ENCODE measurements around the gene FUT7.

Gene FUT7

DNA sequence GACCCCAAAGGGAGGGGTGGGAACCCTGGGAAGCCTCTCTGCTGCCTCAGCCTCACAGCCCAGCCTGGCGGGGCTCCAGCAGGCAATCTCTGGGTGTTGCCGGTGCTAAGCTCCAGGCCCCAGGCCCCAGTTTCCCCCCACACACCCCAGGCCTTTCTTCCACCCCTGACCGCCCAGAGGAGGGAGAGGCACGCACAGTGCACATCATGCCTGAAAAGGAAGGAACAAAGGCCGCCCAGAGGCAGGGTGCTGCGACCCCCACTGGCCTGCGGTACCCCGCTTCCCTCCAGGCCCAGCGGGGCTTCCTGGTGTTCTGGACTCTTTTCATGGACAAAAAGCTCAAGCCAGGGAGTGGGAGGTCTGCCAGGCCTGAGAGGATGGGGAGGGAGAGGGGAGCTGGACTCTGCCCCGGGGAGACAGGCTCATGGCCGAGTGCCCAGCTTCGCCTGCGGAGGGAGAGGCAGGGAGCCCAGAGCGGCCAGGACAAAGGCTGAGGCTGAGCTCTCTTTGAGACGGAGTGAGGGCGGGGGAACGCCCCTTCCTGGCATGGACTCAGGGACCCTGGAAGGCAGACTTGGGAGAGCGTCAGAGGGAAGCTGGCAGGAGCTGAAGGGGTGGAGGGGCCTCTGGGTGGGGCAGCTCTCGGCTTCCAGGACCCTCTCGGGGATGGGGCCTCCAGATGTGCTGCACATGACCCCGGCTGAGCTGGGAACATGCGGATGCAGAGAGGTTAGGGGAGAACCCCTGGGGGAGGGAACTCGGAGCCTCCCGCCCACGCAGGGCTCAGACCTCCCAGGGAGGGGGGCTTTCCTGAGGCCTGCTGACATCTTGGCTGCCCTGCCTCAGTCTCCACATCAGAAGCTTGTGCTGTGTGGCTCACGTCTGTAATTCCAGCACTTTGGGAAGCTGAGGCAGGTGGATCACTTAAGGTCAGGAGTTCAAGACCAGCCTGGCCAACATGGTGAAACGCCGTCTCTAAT is 23.8 kb upstream of the FUT7 start:
- POLR2A ChIA-PET, result interaction anchor here (1.1 kb wide), 1 partner anchor 185 kb away, joined by 3 read pairs; the partner anchor contains the start of gene TUBB4B
- CTCF ChIA-PET, result interaction anchor here (1.2 to 21.0 kb wide), 8 partner anchors 4 to 267 kb away, joined by 3 to 364 read pairs (median 4); partner anchors contain the start of genes ABCA2, ENTPD2, FUT7 and NPDC1
- no peak overlapping the region for H3K4me3 ChIP-seq (ENCODE audit: low read depth, low read length)
- TF ChIP-seq, protein P1, sequence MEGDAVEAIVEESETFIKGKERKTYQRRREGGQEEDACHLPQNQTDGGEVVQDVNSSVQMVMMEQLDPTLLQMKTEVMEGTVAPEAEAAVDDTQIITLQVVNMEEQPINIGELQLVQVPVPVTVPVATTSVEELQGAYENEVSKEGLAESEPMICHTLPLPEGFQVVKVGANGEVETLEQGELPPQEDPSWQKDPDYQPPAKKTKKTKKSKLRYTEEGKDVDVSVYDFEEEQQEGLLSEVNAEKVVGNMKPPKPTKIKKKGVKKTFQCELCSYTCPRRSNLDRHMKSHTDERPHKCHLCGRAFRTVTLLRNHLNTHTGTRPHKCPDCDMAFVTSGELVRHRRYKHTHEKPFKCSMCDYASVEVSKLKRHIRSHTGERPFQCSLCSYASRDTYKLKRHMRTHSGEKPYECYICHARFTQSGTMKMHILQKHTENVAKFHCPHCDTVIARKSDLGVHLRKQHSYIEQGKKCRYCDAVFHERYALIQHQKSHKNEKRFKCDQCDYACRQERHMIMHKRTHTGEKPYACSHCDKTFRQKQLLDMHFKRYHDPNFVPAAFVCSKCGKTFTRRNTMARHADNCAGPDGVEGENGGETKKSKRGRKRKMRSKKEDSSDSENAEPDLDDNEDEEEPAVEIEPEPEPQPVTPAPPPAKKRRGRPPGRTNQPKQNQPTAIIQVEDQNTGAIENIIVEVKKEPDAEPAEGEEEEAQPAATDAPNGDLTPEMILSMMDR (IDR thresholded peaks at IDR 0.05; ENCODE audit: insufficient read depth, low read length, missing control alignments), result no peak
- DNase-seq (ENCODE audit: low read depth, low spot score), result no peak

DNA sequence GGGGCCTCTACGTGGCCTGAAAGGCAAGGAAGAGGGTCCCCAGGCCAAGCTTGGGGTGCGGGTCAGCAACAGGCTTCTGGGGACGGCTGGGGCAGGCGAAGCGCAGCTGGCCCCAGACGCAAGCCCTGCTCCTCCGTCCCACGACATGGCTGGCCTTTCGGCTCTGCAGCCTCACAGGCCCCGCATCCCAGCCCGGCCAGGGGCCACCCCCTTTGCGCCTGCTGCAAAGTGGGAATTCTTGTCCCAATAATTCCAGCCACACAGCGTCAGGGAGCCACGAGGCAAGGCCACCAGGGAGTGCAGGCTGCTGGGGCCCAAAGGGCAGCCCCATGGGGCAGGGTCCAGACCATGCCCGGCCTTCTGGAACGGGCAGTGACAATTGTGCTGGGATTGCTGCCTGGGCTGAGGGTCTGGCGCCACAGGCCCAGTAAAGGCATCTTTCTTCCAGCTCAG is 23.1 kb upstream of the FUT7 start:
- no peak overlapping the region for H3K4me3 ChIP-seq (ENCODE audit: low read depth, low read length)
- DNase-seq (ENCODE audit: low read depth, low spot score), result no peak
- ChIA-PET POLR2A (no interaction called here), CTCF (interaction anchor here (1.2 to 21.0 kb wide), 6 partner anchors 4 to 182 kb away, joined by 3 to 364 read pairs (median 158); partner anchors contain the start of genes ABCA2, ENTPD2, FUT7 and NPDC1)
- TF ChIP-seq, protein P1 (IDR thresholded peaks at IDR 0.05; ENCODE audit: insufficient read depth, low read length, missing control alignments), result no peak

DNA sequence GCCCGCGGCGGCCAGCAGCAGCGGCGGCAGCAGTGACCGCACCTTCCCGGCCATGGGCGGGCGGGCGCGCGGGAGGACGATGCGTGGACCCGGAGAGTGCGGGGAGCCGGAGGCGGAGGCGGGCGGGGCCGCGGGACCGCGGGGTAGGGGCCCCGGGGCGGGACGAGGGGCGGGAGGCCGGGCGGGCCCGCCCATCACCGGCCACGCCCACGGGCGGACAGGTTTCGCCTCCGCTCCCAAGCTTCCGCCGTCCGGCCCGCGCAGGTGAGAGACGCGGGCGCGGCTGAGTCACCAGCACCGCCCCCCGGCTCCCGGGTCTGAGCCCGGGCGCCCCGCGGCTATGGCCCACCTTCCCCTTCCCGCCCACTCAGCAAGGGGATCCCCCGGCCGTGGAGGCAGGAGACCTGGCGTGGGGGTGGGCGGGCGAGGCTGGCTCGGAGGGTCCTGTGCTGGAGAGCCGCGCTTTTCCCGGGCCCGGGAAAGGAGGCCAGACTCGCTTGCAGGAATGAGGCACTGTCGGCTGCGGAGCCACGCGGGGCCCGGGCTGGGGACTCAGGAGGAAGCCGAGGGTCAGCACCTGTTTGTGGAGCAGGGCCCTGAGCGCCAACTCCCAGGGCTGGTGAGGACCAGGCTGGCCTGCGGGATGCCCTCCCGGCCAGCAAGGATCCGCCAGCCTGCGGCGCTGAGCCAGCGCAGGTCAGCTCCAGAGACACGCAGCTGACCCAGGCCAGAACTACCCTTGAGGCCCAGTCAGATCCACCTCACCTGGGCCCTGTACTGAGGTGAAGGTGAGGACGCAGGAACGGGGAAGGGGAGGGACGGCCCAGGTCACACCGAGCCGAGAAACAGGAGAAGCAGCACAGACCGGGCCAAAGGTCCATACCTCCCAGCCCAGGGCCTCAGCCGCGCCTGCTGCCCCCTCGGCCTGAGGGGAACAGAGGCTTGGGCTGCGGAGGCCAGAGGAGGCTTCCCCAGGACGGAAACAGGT is 22.4 kb upstream of the FUT7 start, which contains the start of gene ENTPD2:
TSS of gene ENTPD2 (minus strand) at position 118 of the 988 bp plus-strand sequence. CDS start at position 54, 64 bp downstream.
- ChIA-PET POLR2A (no interaction called here), CTCF (interaction anchor here (1.3 to 21.0 kb wide), 3 partner anchors 10 to 182 kb away, joined by 3 to 364 read pairs (median 310); partner anchors contain the start of genes ABCA2, FUT7 and SAPCD2)
- no peak within 1 kb of the TSS for H3K4me3 ChIP-seq (ENCODE audit: low read depth, low read length)
- no peak for DNase-seq (ENCODE audit: low read depth, low spot score)
- TF ChIP-seq, protein P1 (IDR thresholded peaks at IDR 0.05; ENCODE audit: insufficient read depth, low read length, missing control alignments), result no peak

DNA sequence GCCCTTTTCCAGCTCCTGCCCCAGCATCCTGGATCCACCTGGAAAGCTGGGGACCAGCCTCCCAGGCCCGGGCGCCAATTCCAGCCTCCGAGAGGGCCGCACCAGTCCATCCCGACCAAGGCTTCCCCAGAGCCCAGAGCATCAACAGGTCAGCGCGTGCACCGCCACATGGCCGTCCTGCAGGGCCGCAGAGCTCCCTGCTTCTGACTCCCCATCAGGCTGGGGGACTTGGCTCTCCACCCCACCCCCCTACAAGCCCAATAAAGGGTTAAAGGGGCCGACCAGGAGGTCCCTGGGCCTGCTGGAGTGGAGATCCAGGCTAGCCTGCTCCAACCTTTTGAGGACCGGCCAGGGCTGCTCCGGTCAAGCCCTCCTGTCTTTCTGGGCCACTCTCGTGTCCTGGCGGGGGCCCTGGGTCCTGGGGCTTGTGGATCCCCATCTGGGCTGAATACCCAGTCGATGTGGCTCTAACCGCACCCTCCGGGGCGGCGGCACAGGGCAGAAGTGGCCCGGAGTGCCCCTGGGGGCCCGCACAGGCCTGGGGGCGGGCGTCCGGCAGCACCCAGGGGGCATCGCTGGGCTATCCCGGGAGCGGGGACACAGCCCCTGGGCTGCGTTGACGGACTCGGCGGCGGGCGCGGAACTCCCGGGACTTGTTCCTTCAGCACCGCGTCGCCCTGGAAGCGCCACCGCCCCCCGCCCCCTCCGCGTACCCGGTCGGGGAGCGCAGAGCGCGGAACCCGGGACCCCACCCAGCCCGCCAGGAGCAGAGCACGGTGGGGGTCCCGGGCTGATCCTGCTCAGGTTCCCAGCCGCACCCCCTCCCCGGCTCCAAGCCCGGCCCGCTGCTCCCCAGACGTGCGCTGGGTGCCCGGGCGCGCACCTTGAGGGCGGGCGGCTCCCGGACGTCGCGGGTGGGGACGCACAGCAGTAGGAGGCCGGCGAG is 21.4 kb upstream of the FUT7 start:
- DNase-seq (ENCODE audit: low read depth, low spot score), result no peak
- TF ChIP-seq, protein P1 (IDR thresholded peaks at IDR 0.05; ENCODE audit: insufficient read depth, low read length, missing control alignments), result no peak
- POLR2A ChIA-PET, result no interaction called here
- H3K4me3 ChIP-seq (ENCODE audit: low read depth, low read length), result no peak overlapping the region
- CTCF ChIA-PET, result interaction anchor here (1.1 to 21.0 kb wide), 3 partner anchors 9 to 22 kb away, joined by 3 to 364 read pairs (median 310); partner anchors contain the start of genes ABCA2, FUT7 and SAPCD2

DNA sequence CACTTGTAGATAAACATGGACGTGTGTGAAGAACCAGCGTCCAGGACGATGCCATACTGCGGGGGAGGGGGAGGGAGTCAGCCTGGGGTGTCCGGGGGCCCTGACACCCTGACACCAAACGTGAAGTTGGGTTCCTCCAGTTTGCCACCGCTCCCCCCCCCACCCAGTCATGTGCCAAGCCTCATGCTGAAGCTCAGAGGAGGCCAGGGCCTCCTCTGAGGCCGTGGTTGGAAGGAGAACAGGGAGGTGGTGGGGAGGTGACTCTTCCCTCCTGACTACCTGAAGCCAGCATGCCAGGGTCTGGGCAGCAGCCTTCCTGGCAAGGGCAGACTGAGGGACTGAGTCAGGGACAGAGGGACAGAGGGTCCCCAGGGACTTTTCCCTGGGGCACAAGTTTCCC is 20.4 kb upstream of the FUT7 start:
- POLR2A ChIA-PET, result no interaction called here
- TF ChIP-seq, protein P1 (IDR thresholded peaks at IDR 0.05; ENCODE audit: insufficient read depth, low read length, missing control alignments), result no peak
- no peak for DNase-seq (ENCODE audit: low read depth, low spot score)
- H3K4me3 ChIP-seq (ENCODE audit: low read depth, low read length), result no peak overlapping the region
- CTCF ChIA-PET, result interaction anchor here (0.8 to 21.0 kb wide), 4 partner anchors 8 to 21 kb away, joined by 3 to 364 read pairs (median 156); partner anchors contain the start of genes ABCA2, FUT7 and SAPCD2
